HG02840 (cell line): Measurements from ENCODE around the gene CNIH3.
"Not testable (repeated sequence)": the region's sequence is repeated elsewhere in the genome, so short reads cannot be mapped to it uniquely, and the experiment has no call there.

Experiments used
- ATAC-seq: cut with Tn5 transposase; IDR thresholded peaks from one replicate; pipeline ENCODE4 v1.9.1; 2021; ENCODE audit warnings: mild to moderate bottlenecking, moderate library complexity, moderate number of reproducible peaks; ENCODE audit not compliant: unreplicated experiment, low FRiP score

Gene CNIH3

DNA sequence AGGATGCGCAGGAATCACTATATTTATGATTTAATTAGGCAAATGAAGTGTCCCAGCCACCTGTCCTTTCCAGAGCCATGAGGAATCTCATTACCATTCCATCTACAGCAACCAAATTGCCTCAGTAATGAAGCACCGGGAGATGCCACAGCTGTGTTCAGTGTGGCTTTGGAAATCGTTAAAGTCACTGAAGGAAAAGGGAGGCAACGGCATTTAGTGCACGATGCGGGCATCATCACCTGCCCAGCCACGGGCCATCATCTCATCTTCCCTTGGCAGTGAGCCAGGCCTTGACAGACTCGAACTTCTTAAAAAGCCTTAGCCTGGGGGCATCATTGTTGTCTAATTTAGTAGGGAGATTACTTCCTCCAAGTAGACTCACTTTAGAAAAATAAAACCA, 67.8 kb downstream of the CNIH3 start:
- ATAC-seq: no peak

DNA sequence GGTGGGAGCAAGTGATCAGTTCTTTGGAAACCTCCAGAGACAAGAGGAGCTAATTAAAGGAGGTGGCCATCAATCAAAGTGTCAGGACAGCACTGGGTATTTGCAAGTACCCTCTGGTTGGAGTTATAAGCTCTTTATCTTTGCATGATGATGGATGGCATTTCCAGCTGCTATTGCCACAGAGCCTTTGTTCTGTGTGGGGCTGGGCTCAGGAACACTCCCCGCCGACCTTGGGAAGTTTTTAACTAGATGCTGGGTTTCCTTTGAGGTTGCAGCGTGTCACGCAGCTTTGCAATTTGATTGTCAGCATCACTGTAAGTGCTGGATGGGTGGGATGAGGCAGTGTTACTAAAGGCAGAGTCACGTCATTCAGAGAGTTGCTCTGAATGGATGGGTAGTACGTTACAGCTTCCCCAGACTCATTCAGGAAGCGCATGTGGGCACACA, 68.9 kb downstream of the CNIH3 start:
- ATAC-seq: no peak

DNA sequence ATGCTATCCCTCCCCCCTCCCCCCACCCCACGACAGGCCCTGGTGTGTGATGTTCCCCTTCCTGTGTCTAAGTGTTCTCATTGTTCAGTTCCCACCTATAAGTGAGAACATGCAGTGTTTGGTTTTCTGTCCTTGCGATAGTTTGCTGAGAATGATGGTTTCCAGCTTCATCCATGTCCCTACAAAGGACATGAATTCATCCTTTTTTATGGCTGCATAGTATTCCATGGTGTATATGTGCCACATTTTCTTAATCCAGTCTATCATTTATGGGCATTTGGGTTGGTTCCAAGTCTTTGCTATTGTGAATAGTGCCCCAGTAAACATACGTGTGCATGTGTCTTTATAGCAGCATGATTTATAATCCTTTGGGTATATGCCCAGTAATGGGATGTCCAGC, 70.0 kb downstream of the CNIH3 start:
- ATAC-seq: not testable (repeated sequence)

DNA sequence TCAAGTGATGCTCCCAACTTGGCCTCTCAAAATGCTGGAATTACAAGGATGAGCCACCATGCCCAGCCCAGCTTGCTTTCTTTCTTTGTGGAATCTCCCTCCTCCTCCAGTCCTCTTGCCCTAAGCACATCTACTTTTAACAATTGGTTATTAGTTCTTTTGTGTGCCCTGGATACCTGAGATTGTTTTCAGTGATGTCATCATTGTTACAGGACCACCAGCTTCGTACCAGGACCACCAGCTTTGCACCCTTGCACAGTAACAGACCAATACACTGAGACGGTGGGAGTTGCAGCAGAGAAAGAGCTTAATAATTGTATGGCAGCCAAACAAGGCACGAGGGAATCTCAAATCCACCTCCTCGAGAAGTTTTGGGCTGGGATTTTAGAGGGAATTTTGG, 71.3 kb downstream of the CNIH3 start:
- no peak for ATAC-seq

DNA sequence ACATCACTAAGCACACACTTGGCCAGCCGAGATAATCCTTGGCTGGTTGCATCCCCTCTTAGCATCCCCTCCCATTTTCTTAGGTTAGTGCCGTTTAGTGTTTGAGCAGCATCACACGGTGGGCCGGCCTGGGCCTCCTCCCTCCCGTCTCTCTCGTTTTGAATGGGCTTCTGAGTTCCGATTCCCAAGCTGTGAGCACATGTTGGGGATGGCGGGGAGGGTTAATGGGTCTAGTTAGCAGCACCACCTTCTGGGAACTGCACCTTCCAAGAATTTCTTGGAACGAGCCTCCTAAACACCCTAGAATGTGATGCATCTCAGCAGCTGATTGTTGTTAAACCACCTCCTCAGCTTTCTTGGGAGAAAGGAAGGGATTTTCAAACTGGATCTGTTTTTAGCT, 73.3 kb downstream of the CNIH3 start:
- no peak for ATAC-seq

DNA sequence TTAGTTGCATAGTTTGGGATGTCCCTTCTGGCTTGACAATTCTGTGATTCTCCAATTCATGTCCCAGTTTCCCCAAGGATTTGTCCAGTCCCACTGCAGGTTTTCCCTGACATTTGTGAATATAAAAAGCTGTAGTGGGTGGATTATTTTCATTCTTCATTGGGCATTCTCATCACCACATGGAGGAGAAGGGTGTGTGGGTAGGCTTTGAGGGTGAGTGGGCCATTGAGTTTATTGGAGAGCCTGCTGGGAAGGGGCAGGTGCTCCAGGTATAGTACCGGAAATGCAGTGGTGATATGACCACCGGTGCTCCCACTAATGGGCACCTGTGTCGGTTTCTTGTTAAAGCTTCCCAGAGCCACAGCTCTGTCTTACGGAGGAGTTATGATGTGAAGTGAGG, 74.5 kb downstream of the CNIH3 start:
- ATAC-seq: no peak

DNA sequence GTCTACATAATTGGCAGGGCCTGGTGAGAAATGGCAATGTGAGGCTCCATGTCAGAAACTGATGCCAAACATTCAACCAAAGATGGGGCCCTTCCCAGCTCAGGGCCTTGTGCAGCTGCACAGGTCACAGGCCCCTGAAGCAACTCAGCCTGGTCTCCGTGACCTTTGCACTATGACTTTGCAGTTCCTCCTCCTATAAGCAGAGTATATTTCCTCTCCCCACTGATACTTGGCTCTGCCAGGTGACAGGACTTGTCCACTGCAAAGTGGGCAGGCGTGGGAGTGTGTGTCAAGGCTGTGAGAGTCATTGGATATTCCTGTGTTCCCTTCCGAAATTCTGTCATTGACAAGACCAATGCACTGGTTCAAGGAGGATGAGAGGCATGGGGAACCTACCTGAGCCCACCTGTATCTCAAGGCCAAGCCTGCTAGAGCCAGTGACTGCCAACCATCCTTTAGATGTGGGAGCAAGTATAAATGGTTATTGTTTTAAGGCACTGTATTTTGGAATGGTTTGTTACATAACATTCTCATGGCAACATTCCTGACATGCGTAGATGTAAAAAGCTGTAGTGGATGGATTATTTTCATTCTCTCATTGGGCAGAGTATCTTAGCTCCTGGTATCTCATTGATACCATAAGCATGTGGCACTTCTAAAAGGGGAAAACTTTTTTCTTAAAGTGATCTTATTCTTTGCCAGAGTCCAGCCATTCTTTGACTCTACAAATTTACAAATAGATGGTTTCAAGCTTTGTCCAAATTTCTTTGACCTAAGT, 75.2 kb downstream of the CNIH3 start:
- ATAC-seq: no peak

DNA sequence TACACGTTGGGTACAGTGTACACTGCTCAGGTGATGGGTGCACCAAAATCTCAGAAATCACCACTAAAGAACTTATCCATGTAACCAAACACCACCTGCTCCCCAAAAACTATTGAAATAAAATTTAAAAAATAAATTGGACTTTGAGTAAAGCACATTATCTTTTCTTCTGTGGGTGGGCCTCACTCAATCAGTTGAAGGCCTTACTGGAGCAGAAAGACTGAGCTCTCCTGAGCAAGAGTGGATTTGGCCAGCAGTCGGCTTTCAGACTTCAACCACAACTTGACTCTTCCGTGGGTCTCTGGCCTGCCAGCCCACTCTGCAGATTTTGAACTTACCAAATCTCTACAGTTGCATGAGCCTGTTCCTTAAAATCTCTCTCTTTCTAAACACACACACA, 78.9 kb downstream of the CNIH3 start:
- no peak for ATAC-seq

DNA sequence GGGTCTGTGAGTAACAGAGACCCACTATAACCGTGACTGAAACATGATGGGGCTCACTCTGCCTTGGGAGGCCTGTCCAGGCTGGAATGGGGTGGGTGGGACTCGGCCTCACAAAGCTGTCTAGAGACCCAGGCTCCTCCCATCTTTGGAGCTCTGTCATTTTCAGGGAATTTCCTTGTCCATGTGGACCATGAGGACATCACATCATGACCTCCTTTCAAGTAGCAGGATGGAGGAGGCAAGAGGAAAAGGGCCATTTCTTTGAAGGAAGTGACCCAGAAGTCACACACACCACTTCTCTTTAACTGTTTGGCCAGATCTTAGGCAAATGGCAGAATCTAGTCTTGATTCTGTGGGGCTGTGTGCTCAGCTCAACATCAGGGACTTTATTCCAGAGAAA, 79.9 kb downstream of the CNIH3 start:
- ATAC-seq: no peak

DNA sequence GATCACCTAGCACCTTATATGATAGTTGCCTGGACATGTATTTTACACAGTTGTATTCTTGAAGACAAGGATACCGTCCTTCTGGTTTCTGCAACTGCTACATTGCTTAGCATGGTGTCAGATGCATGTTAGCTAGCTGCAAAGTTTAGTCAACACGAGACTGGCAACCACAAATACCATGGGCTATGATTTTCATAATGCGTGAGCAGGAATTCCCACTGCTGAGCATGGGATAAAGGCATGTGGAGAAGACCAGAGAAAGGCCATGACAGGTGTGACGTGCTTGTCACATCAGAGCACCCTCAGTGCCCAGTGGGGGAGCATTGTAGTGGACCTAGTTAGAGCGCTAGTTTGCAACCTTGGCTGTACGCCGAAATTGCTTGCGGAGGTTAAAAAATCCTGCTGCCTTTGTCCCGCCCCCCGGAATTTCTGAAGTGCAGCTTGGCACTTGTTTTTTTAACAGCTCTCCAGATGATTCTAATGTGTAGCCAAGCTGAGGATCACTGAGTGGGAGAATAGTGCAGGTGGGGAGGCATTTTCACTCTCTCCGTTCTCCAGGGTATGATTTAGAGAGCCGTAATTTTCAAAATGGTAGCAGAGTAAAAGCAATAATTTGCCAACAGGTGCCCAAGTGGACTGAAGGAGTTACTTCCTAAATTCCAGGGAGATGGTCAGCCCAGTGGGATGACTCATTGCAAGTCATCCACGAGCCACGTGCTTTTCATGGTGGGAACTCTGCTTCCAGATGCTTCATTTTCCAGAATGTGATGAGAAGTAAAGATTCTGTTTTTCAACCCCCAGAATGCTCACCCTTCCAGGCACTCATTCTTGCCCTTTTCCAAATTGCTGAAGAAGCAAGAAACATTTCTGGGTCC, 81.0 kb downstream of the CNIH3 start:
- no peak for ATAC-seq

DNA sequence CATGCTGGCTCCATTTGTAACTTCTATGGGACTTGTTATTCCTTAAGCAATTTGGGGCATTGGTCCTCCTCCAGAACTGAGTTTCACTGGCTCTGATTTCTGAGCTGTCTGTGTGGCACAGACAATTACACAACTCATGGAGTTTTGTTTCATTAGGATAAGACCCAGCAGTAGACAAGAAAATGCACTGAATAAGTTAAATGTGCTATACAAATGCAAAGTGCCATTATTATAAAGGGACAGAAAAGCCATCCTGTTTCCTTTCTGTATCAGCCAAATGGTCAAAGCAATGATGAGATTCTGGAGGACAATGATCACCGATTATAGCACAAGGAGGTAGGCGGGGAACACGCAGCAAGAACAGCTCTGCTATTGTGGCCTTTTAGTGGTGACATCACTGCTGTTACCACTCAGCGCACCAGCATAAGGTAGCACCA, 81.9 kb downstream of the CNIH3 start:
- no peak for ATAC-seq

DNA sequence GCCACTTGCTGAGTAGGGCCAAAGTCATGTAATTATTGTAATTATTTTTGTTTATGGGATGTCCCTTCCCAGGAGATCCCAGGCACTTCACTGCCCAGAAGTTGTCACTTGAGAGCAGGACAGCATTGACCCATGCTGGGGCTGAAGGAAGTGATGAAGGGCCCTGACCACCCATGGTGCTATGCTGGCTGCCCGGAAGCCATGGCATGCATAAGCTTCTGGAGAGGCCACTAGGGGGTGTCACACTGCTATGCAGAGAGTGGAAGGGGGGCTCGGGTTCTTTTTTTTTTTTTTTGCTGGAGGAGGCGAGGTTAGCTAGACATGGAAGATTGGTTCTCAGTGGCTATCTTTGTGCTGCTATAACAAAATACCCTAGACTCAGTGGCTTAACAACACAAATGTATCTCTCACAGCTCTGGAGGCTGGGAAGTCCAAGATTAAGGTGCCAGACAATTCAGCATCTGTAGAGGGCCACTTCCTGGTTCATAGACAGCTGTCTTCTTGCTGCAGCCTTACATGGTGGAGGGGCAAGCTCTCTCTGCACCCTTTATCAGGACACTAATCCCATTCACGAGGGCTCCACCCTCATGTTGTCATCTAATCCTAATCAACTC, 84.9 kb downstream of the CNIH3 start:
- no peak for ATAC-seq

DNA sequence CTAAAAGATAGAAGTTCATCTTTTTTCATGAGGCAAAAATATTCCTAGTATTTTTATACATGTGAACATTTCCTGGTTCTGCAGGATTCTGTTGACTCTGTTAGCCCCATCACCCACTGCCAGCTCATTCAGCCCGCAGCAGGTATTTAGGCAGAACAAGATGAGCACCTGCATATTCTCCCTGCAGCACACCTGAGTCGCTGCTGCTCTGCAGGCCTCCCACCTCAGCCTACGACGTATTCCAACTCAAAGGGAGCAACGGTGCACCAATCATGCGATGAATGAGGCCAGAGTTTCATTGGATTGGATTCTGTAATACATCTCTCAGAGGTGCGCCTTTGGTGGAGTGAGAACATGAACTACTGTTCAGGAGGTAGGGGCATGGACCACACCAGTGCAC, 87.6 kb downstream of the CNIH3 start:
- ATAC-seq: no peak

DNA sequence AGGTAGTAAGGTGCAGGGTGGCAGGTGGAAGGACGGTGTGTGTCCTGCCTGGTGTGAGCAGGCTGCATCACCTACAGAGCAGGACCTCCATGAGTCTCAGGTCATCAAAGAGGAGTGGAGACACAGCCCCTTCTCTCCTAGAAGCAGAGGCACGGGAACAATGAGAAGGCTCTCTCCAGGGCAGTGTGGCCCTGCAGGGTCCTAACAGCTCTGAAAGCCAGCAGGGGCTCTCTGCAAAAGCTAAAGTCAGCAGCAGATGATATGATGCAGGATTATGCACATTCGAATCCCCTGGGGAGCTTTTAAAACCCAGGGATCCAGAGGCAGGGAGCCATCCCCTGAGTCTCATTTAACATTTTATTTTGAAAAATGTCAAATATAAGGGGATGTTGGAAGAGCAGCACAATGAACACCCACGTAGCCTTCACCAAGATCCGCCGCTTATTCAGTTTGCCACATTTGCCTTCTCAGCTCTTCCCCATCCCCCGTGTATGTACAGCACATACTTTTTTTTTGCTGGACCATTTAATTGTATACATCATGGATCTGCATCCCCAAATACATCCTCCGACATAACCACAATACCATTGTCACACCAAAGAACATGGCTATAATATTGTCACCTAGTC, 88.1 kb downstream of the CNIH3 start:
- no peak for ATAC-seq

DNA sequence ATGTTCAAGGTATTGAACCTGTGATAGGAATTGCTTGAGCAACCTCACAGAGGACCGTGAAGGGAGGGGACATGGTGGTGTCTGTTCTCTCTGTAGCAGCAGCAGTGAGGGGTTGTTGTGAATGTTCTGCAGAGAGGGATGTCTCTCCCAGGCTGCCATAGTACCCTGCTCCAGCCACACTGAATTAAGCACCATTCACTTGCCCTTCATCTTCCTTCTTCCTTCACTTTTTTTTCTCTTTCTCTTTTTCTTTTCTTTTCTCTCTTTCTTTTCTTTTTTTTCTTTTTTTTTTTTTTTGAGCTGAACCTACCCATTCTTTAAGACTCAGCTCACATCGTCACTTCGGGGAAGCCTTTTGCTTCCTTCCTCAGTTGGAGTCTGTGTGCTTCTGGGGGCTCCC, 89.5 kb downstream of the CNIH3 start:
- ATAC-seq: no peak

DNA sequence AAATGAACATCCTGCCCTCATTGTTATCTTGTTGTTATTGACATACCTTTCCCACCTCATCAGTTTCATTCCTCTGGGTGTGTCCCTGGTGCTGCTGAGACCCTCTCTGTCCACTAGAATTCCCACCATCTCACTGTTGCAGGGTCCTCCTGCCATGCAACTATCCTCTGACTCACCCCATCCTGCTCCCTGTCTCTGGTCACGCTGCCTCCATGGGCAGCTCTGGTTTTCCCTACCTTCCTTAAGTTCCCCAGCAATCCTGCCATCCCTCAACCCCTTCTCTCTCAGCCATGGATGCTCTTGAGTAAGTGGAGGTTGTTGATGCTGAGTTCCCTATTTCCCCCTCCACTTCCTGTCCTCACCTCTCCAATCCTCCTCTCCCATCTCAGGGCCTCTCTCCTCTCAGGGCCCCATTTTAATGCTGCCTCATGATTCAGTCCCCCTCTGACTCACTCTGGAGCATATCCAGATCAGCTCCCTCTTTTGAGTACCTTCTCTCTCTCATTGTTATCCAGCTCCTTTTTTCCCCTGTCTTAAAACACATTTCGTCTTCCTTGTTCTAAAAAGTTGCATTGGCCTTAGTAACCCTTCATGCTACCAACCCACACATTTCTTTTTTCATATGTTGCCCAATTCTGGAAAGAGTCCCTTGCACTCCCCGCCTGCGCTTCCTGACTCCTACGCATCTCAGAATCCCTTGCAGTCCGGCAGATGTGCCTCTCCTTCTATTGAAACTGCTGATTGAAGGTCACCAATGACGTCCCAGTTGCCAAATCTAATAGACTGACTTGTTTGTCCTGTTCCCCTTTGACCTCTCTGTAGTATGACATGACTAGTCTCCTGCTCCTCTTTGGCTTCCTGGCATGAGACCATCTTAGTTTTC, 92.0 kb downstream of the CNIH3 start:
- ATAC-seq: no peak

DNA sequence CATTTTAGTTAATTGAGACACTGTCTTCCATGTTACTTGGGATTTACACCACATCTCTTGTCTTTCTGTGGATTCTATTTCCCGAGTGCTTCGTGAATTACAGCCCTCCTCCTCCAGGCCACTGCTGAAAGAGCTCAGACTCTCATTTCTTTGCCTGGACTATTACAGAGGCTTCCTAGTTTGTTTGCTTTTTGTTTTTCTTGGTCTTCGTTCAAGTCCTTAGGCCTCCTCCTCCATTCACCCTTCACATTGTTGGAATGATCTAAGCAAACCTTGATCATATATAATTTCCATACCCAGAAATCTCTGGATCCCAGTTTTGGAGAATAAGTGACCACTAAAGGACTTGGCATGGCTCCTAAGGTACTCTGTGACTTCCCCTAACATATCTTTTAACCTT, 94.1 kb downstream of the CNIH3 start:
- no peak for ATAC-seq

DNA sequence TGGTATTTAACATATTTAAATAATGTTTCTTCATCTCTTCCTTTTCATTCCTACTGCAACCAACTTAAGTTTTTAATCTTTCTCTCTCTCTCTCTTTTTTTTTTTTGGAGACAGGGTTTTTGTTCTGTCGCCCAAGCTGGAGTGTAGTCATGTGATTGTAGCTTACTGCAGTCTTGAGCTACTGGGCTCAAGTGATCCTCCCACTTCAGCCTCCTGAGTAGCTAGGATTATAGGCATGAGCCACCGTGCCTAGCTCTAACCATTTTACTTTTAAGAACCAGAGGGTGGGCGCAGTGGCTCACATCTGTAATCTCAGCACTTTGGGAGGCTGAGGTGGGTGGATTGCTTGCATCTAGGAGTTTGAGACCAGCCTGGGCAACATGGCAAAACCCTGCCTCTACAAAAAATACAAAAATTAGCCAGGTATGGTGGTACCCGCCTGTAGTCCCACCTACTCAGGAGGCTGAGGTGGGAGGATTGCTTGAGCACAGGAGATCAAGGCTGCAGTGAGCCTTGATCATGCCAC, 95.2 kb downstream of the CNIH3 start:
- not testable (repeated sequence) for ATAC-seq

DNA sequence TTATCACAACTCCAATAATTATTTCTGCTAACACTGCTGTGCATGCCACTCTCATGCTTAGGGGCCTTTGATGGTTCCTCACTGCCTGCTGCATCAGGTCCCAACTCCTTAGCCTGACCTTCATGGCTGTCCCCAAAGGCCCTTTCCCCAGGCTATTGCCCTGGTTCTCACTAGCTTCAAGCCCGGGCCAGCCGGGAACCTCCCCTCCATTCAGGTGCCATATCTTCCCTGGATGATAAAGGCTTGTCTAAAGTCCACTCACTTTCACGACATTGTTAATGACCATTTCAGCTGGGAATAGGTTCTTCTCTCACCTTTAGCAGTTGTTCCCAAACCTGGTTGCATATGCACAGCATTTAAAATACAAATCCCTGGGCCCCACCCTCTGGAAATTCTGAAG, 95.8 kb downstream of the CNIH3 start:
- ATAC-seq: no peak

DNA sequence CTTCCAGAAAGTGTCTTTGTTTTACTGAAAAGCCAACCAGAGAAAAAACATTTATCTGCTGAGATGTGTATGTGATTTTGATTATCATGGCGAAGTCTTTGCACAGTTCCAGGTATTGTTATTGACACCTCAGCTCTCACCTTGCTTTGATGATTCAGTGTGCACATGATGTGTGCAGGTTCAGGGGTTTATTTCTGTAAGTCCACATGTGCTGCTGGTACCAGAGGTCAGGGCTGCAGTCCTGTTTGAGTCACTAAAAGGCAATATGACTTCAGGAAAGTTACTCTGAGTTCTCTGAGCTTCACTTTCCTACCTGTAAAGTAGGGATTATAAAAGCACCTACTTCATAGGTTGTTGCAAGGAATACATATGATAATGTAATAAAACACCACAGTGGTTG, 97.1 kb downstream of the CNIH3 start:
- no peak for ATAC-seq
